Astrocyte (in vitro differentiated cells and primary cell): Measurements from ENCODE around the gene ERCC6. TPM values are rescaled to one million over a fixed set of nuclear protein-coding genes. Genes with fewer than 3 reads are reported as not detected.
A peak's percentile ranks its signal among the peaks of the same experiment; 100 is the strongest.

ENCODE experiments used
- DNase-seq: peaks from one replicate; pipeline ENCODE4 v3.0.0-alpha.2; 2010; ENCODE audit warnings: low read depth
- FAIRE-seq: peaks from 2 replicates; lab custom pipeline; 2011; peaks lifted over from hg19 to GRCh38; lab: Jason Lieb, UNC
- H2AFZ ChIP-seq: 2 replicates; pipeline ENCODE4 v1.6.0; 2012; ENCODE audit warnings: low read depth, low read length, inconsistent platforms
- H3K27ac ChIP-seq: 2 replicates; pipeline ENCODE4 v1.5.1; 2011; ENCODE audit warnings: low read depth, low read length, inconsistent platforms
- H3K27me3 ChIP-seq: 2 replicates; pipeline ENCODE4 v1.6.0; 2011; ENCODE audit warnings: low read length, inconsistent platforms; ENCODE audit not compliant: insufficient read depth
- H3K36me3 ChIP-seq: 2 replicates; pipeline ENCODE4 v1.5.1; 2011; ENCODE audit warnings: low read length, inconsistent platforms; ENCODE audit not compliant: insufficient read depth
- H3K4me1 ChIP-seq: 2 replicates; pipeline ENCODE4 v1.5.1; 2011; ENCODE audit warnings: low read length, inconsistent platforms; ENCODE audit not compliant: insufficient read depth
- H3K4me2 ChIP-seq: 2 replicates; pipeline ENCODE4 v1.6.0; 2012; ENCODE audit warnings: low read length, inconsistent platforms
- H3K4me3 ChIP-seq: 2 replicates; pipeline ENCODE4 v1.5.1; 2011; ENCODE audit warnings: low read depth, mild to moderate bottlenecking, low read length, inconsistent platforms; ENCODE audit not compliant: insufficient read depth
- H3K79me2 ChIP-seq: 2 replicates; pipeline ENCODE4 v1.6.0; 2012; ENCODE audit warnings: mild to moderate bottlenecking, low read length, inconsistent platforms; ENCODE audit not compliant: insufficient read depth
- H3K9ac ChIP-seq: 2 replicates; pipeline ENCODE4 v1.6.0; 2012; ENCODE audit warnings: mild to moderate bottlenecking, low read length, inconsistent platforms
- H3K9me3 ChIP-seq: 2 replicates; pipeline ENCODE4 v1.5.1; 2012; ENCODE audit warnings: low read depth, mild to moderate bottlenecking, low read length, inconsistent platforms; ENCODE audit not compliant: insufficient read depth
- H4K20me1 ChIP-seq: 2 replicates; pipeline ENCODE4 v1.6.0; 2012; ENCODE audit warnings: low read length, inconsistent platforms; ENCODE audit not compliant: insufficient read depth
- H3K27ac Mint-ChIP-seq: one replicate; pipeline ENCODE4 v1.8.0; 2021; ENCODE audit warnings: mild to moderate bottlenecking, mixed read lengths; ENCODE audit not compliant: unreplicated experiment
- H3K27me3 Mint-ChIP-seq: one replicate; pipeline ENCODE4 v1.8.0; 2021; ENCODE audit warnings: low read depth, mixed read lengths; ENCODE audit not compliant: unreplicated experiment
- H3K36me3 Mint-ChIP-seq: one replicate; pipeline ENCODE4 v1.8.0; 2021; ENCODE audit warnings: low read depth, mixed read lengths; ENCODE audit not compliant: unreplicated experiment
- H3K4me1 Mint-ChIP-seq: one replicate; pipeline ENCODE4 v1.8.0; 2021; ENCODE audit warnings: low read depth, mixed read lengths; ENCODE audit not compliant: unreplicated experiment
- H3K4me3 Mint-ChIP-seq: one replicate; pipeline ENCODE4 v1.8.0; 2021; ENCODE audit warnings: mild to moderate bottlenecking, moderate library complexity, mixed read lengths; ENCODE audit not compliant: unreplicated experiment
- H3K9me3 Mint-ChIP-seq: one replicate; pipeline ENCODE4 v1.8.0; 2021; ENCODE audit warnings: mild to moderate bottlenecking, mixed read lengths; ENCODE audit not compliant: unreplicated experiment
- EZH2 ChIP-seq: IDR thresholded peaks from 2 replicates; pipeline ENCODE4 v1.6.1; 2012; ENCODE audit warnings: mild to moderate bottlenecking, low read length, inconsistent platforms; ENCODE audit not compliant: insufficient read depth
- total RNA-seq: library from RNA; stranded (reverse); gene quantifications from 2 replicates; pipeline ENCODE4 v1.2.1, GENCODE V29; 2021
- TF ChIP-seq, protein P1 (sequence below): IDR thresholded peaks from 2 replicates; pipeline ENCODE4 v1.5.1; 2011; ENCODE audit warnings: low read depth, mild to moderate bottlenecking, inconsistent platforms, low read length, moderate library complexity; ENCODE audit not compliant: insufficient read depth

ERCC6 gene
- total RNA-seq, 1 donor from 2014 or later, result 22.3 TPM

- Histone ChIP-seq H4K20me1 (peaks cover 63% of the 10 kb centered on the region), H3K27me3 (no peaks in the 10 kb centered on the region), H3K4me2 (no peak overlapping the region), H3K27ac (no peak overlapping the region), H3K9ac (no peak overlapping the region), H3K79me2 (peaks cover 15% of the 10 kb centered on the region), H3K36me3 (peaks cover 28% of the 10 kb centered on the region), H3K9me3 (no peaks in the 10 kb centered on the region), H2AFZ (no peak overlapping the region), H3K4me1 (no peaks in the 10 kb centered on the region), H3K4me3 (no peak overlapping the region)
- TF ChIP-seq, protein P1, sequence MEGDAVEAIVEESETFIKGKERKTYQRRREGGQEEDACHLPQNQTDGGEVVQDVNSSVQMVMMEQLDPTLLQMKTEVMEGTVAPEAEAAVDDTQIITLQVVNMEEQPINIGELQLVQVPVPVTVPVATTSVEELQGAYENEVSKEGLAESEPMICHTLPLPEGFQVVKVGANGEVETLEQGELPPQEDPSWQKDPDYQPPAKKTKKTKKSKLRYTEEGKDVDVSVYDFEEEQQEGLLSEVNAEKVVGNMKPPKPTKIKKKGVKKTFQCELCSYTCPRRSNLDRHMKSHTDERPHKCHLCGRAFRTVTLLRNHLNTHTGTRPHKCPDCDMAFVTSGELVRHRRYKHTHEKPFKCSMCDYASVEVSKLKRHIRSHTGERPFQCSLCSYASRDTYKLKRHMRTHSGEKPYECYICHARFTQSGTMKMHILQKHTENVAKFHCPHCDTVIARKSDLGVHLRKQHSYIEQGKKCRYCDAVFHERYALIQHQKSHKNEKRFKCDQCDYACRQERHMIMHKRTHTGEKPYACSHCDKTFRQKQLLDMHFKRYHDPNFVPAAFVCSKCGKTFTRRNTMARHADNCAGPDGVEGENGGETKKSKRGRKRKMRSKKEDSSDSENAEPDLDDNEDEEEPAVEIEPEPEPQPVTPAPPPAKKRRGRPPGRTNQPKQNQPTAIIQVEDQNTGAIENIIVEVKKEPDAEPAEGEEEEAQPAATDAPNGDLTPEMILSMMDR, result peak; percentile 68
- no peak for TF ChIP-seq EZH2
- FAIRE-seq, result no peak
- H3K27me3 Mint-ChIP-seq, result no peaks in the 10 kb centered on the region
- peaks cover 7% of the 10 kb centered on the region for H3K36me3 Mint-ChIP-seq
- H3K9me3 Mint-ChIP-seq, result no peaks in the 10 kb centered on the region
- peak; percentile 32 for DNase-seq
- no peak overlapping the region for H3K4me3 Mint-ChIP-seq
- no peak overlapping the region for H3K27ac Mint-ChIP-seq
- H3K4me1 Mint-ChIP-seq, result no peaks in the 10 kb centered on the region
Measured at GRCh38 chr10:49518982-49519578, 19.8 kb downstream of the ERCC6 start.

- Histone ChIP-seq H3K36me3 (peaks cover 24% of the 10 kb centered on the region), H3K27ac (no peak overlapping the region), H3K4me2 (no peak overlapping the region), H3K9ac (no peak overlapping the region), H4K20me1 (peaks cover 66% of the 10 kb centered on the region), H3K79me2 (peaks cover 15% of the 10 kb centered on the region), H3K27me3 (no peaks in the 10 kb centered on the region), H3K9me3 (no peaks in the 10 kb centered on the region), H2AFZ (no peak overlapping the region), H3K4me1 (no peaks in the 10 kb centered on the region), H3K4me3 (no peak overlapping the region)
- Mint-ChIP-seq H3K4me3 (no peak overlapping the region), H3K36me3 (peaks cover 6% of the 10 kb centered on the region), H3K9me3 (no peaks in the 10 kb centered on the region), H3K4me1 (no peaks in the 10 kb centered on the region), H3K27me3 (no peaks in the 10 kb centered on the region), H3K27ac (no peak overlapping the region)
- FAIRE-seq (no peak), DNase-seq (no peak)
- no peak for TF ChIP-seq EZH2
- TF ChIP-seq, protein P1, result no peak
Measured at GRCh38 chr10:49518566-49518965, 20.4 kb downstream of the ERCC6 start.

GRCh38 chr10:49516216-49516970 lies 22.5 kb downstream of the ERCC6 start:
- no peak overlapping the region for H3K27ac ChIP-seq
- peaks cover 15% of the 10 kb centered on the region for H3K79me2 ChIP-seq
- H3K9ac ChIP-seq, result no peak overlapping the region
- TF ChIP-seq, protein P1, result no peak
- TF ChIP-seq EZH2, result no peak
- no peaks in the 10 kb centered on the region for H3K4me1 Mint-ChIP-seq
- H3K27ac Mint-ChIP-seq, result no peak overlapping the region
- H3K4me1 ChIP-seq, result no peaks in the 10 kb centered on the region
- DNase-seq (no peak), FAIRE-seq (no peak)
- H3K9me3 Mint-ChIP-seq, result no peaks in the 10 kb centered on the region
- no peaks in the 10 kb centered on the region for H3K27me3 Mint-ChIP-seq
- H3K4me3 ChIP-seq, result no peak overlapping the region
- no peak overlapping the region for H2AFZ ChIP-seq
- H3K36me3 Mint-ChIP-seq, result peaks cover 6% of the 10 kb centered on the region
- no peaks in the 10 kb centered on the region for H3K27me3 ChIP-seq
- H3K9me3 ChIP-seq, result no peaks in the 10 kb centered on the region
- H3K4me3 Mint-ChIP-seq, result no peak overlapping the region
- H3K4me2 ChIP-seq, result no peak overlapping the region
- H4K20me1 ChIP-seq, result peaks cover 81% of the 10 kb centered on the region
- H3K36me3 ChIP-seq, result peaks cover 14% of the 10 kb centered on the region
